Testis (tissue), 3 donors: ENCODE data around the gene RIC3. TPM values are rescaled to one million over a fixed set of nuclear protein-coding genes. Genes with fewer than 3 reads are reported as not detected.

ENCODE experiments used
- DNase-seq: peaks from one replicate; pipeline ENCODE4 v3.0.0-alpha.2; 2019
- H3K27ac ChIP-seq, 2 donors: fragments of 200-600 bp; sonication (generic); one replicate each; pipeline ENCODE4 v1.5.1; 2019
- H3K27me3 ChIP-seq: fragments of 200-600 bp; sonication (generic); one replicate; pipeline ENCODE4 v1.5.1; 2019
- H3K36me3 ChIP-seq: fragments of 200-600 bp; sonication (generic); one replicate; pipeline ENCODE4 v1.5.1; 2017; ENCODE audit warnings: low read depth; ENCODE audit errors: missing control alignments
- H3K4me1 ChIP-seq: fragments of 200-600 bp; sonication (generic); one replicate; pipeline ENCODE4 v1.5.1; 2019
- H3K4me3 ChIP-seq, 2 donors: fragments of 200-600 bp; sonication (generic); one replicate each; pipeline ENCODE4 v1.5.1; 2017 to 2019
- H3K9me3 ChIP-seq: fragments of 200-600 bp; sonication (generic); one replicate; pipeline ENCODE4 v1.5.1; 2017
- CTCF ChIP-seq, 3 experiments: fragments of 450-650 bp in 2 of 3; fragments of 200-600 bp in 1 of 3; sonication (generic) in 1 of 3; IDR thresholded peaks; one replicate each; pipeline ENCODE4 v1.5.1; 2016 to 2019; ENCODE audit warnings: antibody characterized with exemption in 3 of 3, mild to moderate bottlenecking in 2 of 3, moderate library complexity in 1 of 3
- POLR2A ChIP-seq: fragments of 450-650 bp; IDR thresholded peaks from one replicate; pipeline ENCODE4 v1.6.1; 2017; ENCODE audit warnings: antibody characterized with exemption, mild to moderate bottlenecking, moderate library complexity
- WGBS, 2 donors: methylation state at CpG; one replicate each; pipeline ENCODE4 v1.1.5; 2018; 5-methylcytosine and 5-hydroxymethylcytosine counted together
- intact Hi-C: fragments of 100-400 bp; cut with DNase I; formaldehyde crosslinking; loops from one replicate; pipeline ENCODE4 v1.15.1; 2023; ENCODE audit warnings: low total_unique reads
- polyA plus RNA-seq: library from polyadenylated mRNA; stranded (reverse); fragments of 350-450 nt; fragmentation: Illumina TruSeq; extraction: RNeasy Lipid Tissue Mini Kit (QIAGEN cat#74804); gene quantifications from one replicate; pipeline ENCODE4 v1.2.3, GENCODE V29; 2014; ENCODE audit warnings: low read depth, low replicate concordance; ENCODE audit not compliant: insufficient read depth
- total RNA-seq, 2 donors: library from RNA; depleted of rRNA; stranded (reverse); fragments of >200 nt; gene quantifications; one replicate each; pipeline ENCODE4 v1.2.3, GENCODE V29; 2016

Gene RIC3
- total and polyA plus RNA-seq, 3 donors from 2014 or later, result 18.7 to 48.6 (median 42.3) TPM

GRCh38 chr11:8099291-8099899, 69.4 kb downstream of the RIC3 start:
- no peaks in the 10 kb centered on the region for H3K4me1 ChIP-seq
- H3K27ac ChIP-seq, result no peak overlapping the region
- TF ChIP-seq POLR2A (no peak), CTCF (IDR thresholded peaks at IDR 0.05) (peak; percentile 26 to 75 (median 63))
- peak; percentile 90 for DNase-seq
- H3K4me3 ChIP-seq, result no peak overlapping the region
- H3K9me3 ChIP-seq, result no peaks in the 10 kb centered on the region
- H3K27me3 ChIP-seq, result no peaks in the 10 kb centered on the region
- H3K36me3 ChIP-seq, result no peaks in the 10 kb centered on the region
- intact Hi-C loops, result loop anchor here (10.0 kb wide), 1 partner anchor 85 kb away; no protein-coding TSS in a partner anchor
- WGBS, 2 donors, result 68 to 70% methylated on average over 3 of the region's 3 CpGs

GRCh38 chr11:8098879-8099278, 69.9 kb downstream of the RIC3 start:
- Histone ChIP-seq H3K4me1 (no peaks in the 10 kb centered on the region), H3K9me3 (no peaks in the 10 kb centered on the region), H3K27me3 (no peaks in the 10 kb centered on the region), H3K36me3 (no peaks in the 10 kb centered on the region), H3K4me3 (no peak overlapping the region), H3K27ac (no peak overlapping the region)
- peak; percentile 13 for DNase-seq
- 81 to 86% methylated on average over 6 of the region's 6 CpGs for WGBS, 2 donors
- TF ChIP-seq CTCF (IDR thresholded peaks at IDR 0.05), result no peak
- no peak for TF ChIP-seq POLR2A
- intact Hi-C loops, result loop anchor here (10.0 kb wide), 1 partner anchor 84 kb away; no protein-coding TSS in a partner anchor

GRCh38 chr11:8098361-8098760, 70.5 kb downstream of the RIC3 start:
- no peak overlapping the region for H3K4me3 ChIP-seq
- intact Hi-C loops, result loop anchor here (10.0 kb wide), 1 partner anchor 84 kb away; no protein-coding TSS in a partner anchor
- TF ChIP-seq POLR2A (no peak), CTCF (IDR thresholded peaks at IDR 0.05) (no peak)
- no peaks in the 10 kb centered on the region for H3K27me3 ChIP-seq
- H3K4me1 ChIP-seq, result no peaks in the 10 kb centered on the region
- WGBS, 2 donors, result 67 to 78% methylated on average over 4 of the region's 4 CpGs
- no peaks in the 10 kb centered on the region for H3K36me3 ChIP-seq
- DNase-seq, result peak; percentile 11
- H3K27ac ChIP-seq, result no peak overlapping the region
- H3K9me3 ChIP-seq, result no peaks in the 10 kb centered on the region

- Histone ChIP-seq H3K9me3 (no peaks in the 10 kb centered on the region), H3K4me3 (no peak overlapping the region), H3K4me1 (peaks cover 2% of the 10 kb centered on the region), H3K36me3 (no peaks in the 10 kb centered on the region), H3K27ac (no peak overlapping the region), H3K27me3 (no peaks in the 10 kb centered on the region)
- intact Hi-C loops, result loop anchor here (10.0 kb wide), 1 partner anchor 83 kb away; no protein-coding TSS in a partner anchor
- 90 to 100% methylated on average over 1 to 2 of the region's 2 CpGs for WGBS, 2 donors
- TF ChIP-seq CTCF (IDR thresholded peaks at IDR 0.05) (no peak), POLR2A (no peak)
- peak; percentile 10 for DNase-seq
Measured at GRCh38 chr11:8097926-8098325, 70.9 kb downstream of the RIC3 start.

GRCh38 chr11:8097468-8097867, 71.4 kb downstream of the RIC3 start:
- DNase-seq, result peak; percentile 10
- Histone ChIP-seq H3K4me1 (peaks cover 7% of the 10 kb centered on the region), H3K27ac (no peak overlapping the region), H3K4me3 (no peak overlapping the region), H3K27me3 (no peaks in the 10 kb centered on the region), H3K9me3 (no peaks in the 10 kb centered on the region), H3K36me3 (no peaks in the 10 kb centered on the region)
- TF ChIP-seq POLR2A, result no peak
- no peak for TF ChIP-seq CTCF (IDR thresholded peaks at IDR 0.05)
- 85 to 90% methylated on average over 9 of the region's 9 CpGs for WGBS, 2 donors
- intact Hi-C loops, result loop anchor here (10.0 kb wide), 1 partner anchor 83 kb away; no protein-coding TSS in a partner anchor
